Measurements from ENCODE around the gene PRAMEF10.
"Not testable (repeated sequence)": the region's sequence is repeated elsewhere in the genome, so short reads cannot be mapped to it uniquely, and the experiment has no call there.

PRAMEF10 gene, protein sequence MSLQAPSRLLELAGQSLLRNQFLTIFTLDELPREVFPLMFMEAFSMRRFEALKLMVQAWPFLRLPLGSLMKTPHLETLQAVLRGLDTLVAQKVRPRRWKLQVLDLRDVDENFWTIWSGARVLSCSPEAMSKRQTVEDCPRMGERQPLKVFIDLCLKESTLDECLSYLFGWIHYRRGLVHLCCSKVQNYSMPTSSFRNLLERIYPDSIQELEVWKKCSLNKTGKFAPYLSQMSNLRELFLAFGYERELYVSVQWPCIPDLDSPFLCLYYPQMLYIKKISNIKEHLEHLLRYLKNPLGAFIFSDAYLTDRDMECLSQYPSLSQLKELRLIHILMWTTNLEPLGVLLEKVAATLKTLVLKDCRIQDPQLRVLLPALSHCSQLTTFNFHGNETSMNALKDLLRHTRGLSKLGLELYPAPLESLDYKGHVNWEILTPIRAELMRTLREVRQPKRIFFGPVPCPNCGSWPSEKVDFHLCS

DNA sequence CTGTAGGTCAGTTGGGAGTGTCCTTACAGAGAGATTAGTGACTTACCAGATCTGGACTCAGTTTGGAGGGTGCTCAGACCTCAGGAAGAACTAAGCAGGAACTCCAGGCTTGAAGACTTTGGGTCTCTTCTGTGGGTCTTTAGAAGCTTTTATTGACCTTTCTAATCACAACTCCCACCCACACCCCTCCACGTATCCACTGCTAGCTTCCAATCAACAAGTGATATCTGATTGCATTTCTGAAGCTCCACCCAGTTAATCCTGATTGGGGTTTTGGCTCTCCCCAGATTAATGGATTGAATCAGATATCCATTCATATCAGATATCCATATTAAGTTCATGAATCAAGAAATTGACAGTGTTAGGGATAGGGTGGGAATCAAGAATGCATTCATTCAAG lies at the start of gene PRAMEF10:
PRAMEF10 (minus strand) TSS at position 101 of the 400 bp plus-strand sequence. CDS start 2,423 bp downstream, outside the sequence.
- not testable (repeated sequence) for DNase-seq (ENCODE audit: low read depth); H3K4me3 ChIP-seq (ENCODE audit: low read depth, low read length)

DNA sequence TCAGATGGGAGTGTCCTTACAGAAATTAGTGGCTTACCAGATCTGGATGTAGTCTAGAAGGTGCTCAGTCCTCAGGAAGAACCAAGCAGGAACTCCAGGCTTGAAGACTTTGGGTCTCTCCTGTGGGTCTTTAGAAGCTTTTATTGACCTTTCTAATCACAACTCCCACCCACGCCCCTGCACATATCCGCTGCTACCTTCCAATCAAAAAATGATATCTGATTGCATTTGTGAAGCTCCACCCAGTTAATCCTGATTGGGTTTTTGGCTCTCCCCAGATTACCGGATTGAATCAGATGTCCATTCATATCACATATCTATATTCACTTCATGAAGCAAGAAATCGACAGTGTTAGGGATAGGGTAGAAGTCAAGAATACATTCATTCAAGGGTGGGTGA lies 49.4 kb upstream of the PRAMEF10 start, which contains the start of gene PRAMEF6:
PRAMEF6 (minus strand) TSS at position 101 of the 400 bp plus-strand sequence. CDS start 5,062 bp downstream, outside the sequence.
- DNase-seq (ENCODE audit: low read depth); H3K4me3 ChIP-seq (ENCODE audit: low read depth, low read length): not testable (repeated sequence)

DNA sequence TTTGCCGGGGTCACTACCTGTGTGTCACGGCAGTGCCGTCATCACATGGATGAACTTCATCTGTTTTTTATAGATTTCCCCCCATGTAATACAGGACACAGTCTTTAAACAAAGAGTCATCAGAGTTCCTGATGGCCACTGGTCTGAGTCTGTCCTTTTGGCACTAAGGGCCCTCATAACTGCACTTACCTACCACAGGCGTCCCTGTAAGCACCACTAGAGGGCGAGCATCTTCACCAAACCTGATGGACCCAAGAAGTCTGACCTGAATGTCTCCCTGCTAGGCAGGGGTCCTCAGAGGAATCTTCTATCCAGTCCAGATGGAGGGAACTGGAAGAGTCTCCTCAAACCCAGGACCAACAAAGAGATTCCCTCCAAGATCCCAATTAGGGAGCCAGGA lies 26.3 kb upstream of the PRAMEF10 start:
- DNase-seq (ENCODE audit: low read depth); H3K4me3 ChIP-seq (ENCODE audit: low read depth, low read length): not testable (repeated sequence)

DNA sequence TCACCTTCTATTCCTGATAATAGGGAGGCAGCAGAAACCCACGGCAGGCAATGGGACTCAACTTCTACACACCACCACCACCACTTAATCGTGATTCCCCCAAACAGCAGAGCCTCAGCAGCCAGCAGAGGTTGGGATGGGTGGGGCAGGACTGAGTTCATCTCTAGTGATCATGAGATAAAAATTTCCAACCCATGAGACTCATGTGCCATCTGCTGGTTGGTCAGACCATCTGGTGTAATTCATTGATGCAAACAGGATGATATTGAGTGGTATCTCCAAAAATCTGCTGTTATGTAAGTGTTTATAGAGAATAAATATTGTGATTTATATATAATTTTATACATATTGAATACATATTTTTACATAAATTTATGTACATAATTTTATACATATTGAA lies 23.7 kb upstream of the PRAMEF10 start:
- not testable (repeated sequence) for H3K4me3 ChIP-seq (ENCODE audit: low read depth, low read length); DNase-seq (ENCODE audit: low read depth)

DNA sequence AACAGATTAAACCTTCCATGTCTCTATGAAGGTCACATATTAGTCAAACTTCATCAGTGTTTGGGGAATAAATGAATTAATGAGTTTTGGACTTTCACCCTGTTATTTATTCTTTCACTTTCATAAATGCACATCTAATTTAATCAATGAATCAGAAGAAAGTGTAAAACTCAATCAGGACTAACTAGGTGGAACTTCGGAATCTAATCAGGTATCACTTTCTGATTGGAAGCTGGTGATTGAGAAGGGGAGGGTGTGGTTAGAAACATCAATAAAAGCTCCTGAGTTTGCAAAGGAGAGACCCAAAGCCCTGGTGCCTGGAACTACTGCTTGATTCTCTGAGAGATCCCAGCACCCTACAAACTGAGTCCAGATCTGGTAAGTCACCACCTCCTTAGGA lies 18.2 kb upstream of the PRAMEF10 start, which contains the start of gene PRAMEF7:
PRAMEF7 (plus strand) TSS at position 301 of the 400 bp plus-strand sequence. CDS start 1,083 bp downstream, outside the sequence.
- DNase-seq (ENCODE audit: low read depth); H3K4me3 ChIP-seq (ENCODE audit: low read depth, low read length): not testable (repeated sequence)

DNA sequence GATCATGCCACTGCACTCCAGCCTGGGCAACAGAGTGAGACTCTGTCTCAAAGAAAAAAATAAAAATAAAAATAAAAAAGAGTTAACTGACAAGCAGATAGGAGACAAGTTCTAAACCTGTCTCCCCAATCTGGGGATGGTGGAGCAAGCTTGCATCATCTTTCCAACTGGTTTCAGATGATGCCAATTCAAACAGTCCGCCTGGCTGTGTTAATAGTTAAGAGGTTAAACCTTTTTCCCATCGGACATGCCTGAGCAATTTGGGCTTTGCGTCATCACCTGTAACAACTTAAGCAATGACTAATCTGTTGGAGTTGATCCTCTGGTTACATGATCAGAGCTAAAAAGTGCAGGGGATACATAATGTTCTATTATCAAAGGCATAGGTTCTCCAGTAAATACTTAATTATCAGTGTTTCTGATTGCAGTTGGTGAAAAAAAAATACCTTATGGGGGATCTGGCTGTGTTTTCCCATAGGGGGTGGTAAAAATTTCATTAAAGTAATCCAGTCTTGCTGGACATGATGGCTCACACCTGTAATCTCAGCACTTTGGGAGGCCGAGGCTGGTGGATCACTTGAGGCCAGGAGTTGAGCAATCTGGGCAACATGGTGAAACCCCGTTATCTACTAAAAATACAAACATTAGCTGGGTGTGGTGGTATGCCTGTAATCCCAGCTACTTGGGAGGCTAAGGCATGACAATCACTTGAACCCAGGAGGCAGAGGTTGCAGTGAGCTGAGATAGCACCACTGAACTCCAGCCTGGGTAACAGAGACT lies 5.9 kb upstream of the PRAMEF10 start:
- not testable (repeated sequence) for H3K4me3 ChIP-seq (ENCODE audit: low read depth, low read length); DNase-seq (ENCODE audit: low read depth)

DNA sequence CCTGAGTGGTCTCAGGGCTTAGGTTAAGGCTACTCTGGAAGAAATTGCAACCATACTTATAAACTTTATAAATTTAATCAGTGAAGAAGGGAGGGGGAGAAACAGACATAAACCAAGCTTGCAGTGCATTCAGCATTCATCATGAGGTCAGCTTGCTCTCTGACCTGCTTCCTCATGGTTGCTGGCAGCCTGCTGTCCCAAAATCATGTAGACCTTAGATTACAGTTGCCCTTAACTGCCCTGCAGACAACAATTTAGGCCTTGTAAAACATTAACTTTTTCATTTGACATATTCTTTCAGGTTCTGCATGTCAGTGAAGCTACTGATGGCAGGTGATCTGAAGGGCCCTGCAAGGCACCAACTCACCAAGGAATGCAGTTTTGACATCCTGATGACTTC lies 1.1 kb upstream of the PRAMEF10 start:
- H3K4me3 ChIP-seq (ENCODE audit: low read depth, low read length); DNase-seq (ENCODE audit: low read depth): not testable (repeated sequence)

DNA sequence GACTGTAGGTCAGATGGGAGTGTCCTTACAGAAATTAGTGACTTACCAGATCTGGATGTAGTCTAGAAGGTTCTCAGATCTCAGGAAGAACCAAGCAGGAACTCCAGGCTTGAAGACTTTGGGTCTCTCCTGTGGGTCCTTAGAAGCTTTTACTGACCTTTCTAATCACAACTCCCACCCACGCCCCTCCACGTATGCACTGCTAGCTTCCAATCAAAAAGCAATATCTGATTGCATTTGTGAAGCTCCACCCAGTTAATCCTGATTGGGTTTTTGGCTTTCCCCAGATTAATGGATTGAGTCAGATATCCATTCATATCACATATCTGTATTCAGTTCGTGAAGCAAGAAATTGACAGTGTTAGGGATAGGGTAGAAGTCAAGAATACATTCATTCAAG lies 12.0 kb downstream of the PRAMEF10 start, which contains the start of gene PRAMEF4:
PRAMEF4 (minus strand) TSS at position 101 of the 400 bp plus-strand sequence. CDS start 2,807 bp downstream, outside the sequence.
- not testable (repeated sequence) for DNase-seq (ENCODE audit: low read depth); H3K4me3 ChIP-seq (ENCODE audit: low read depth, low read length)

DNA sequence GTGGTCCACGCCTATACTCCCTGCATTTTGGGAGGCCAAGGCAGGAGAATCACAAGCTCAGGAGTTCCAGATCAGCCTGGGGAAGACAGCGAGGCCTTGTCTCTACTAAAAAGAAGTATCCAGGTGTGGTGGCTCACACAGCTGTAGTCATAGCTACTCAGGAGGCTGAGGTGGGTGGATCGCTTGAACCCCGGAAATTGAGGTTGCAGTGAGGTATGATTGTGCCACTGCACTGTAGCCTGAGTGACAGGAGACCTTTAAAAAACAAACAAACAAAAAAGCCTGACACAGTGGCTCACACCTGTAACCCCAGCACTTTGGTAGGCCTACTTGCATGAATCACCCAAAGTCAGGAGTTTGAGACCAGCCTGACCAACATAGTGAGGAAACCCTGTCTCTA lies 19.6 kb downstream of the PRAMEF10 start:
- DNase-seq (ENCODE audit: low read depth); H3K4me3 ChIP-seq (ENCODE audit: low read depth, low read length): not testable (repeated sequence)

DNA sequence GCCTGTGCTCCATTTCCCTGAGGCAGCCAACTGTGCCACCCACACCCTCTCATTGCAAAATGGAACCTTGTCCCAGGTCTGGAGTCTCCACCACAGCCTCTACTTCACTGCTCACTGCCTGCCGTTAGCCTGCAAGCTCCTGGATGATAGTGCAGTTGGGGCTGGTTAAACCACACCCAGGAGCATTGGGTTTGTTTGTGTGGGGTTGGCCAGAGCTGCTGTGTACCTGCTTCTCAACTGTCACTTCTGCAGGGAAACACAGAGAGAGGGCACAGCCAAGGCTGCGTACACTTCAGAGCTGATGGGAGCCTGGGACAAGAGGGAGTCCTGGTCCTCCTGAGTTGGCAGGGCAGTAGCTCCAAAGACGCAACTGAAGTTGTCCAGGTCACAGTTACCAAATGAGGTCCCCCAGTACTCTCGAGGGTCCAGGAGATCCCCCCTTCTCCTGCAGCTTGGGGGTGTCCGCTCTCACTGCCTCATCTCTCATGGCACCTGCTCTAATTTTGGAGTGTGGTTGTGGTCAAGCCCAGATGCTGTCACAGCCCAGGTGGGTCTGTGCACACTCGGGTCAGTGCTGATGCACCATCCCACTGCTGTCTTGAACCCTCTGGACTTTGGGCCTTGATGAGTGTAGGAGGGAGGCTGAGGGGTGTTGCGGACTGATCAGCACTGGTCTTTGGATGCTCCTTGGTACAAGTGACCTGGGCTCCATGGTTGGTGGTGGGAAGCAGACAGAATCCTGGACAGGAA lies 34.8 kb downstream of the PRAMEF10 start:
- DNase-seq (ENCODE audit: low read depth); H3K4me3 ChIP-seq (ENCODE audit: low read depth, low read length): not testable (repeated sequence)

DNA sequence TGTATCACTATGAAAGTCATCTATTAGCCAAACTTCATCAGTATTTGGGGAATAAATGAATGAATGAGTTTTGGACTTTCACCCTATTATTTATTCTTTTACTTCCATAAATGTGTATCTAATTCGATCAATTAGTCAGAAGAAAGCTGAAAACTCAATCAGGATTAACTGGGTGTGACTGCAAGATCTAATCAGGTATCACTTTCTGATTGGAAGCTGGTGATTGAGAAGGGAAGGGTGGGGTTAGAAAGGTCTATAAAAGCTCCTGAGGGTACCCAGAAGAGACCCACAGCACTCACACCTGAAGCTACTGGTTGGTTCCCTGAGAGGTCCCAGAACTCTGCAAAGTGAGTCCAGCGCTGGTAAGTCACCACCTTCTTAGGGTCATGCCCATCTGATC lies 41.3 kb downstream of the PRAMEF10 start, which contains the start of gene PRAMEF2:
PRAMEF2 (plus strand) TSS at position 301 of the 400 bp plus-strand sequence. CDS start 1,924 bp downstream, outside the sequence.
- not testable (repeated sequence) for H3K4me3 ChIP-seq (ENCODE audit: low read depth, low read length); DNase-seq (ENCODE audit: low read depth)

DNA sequence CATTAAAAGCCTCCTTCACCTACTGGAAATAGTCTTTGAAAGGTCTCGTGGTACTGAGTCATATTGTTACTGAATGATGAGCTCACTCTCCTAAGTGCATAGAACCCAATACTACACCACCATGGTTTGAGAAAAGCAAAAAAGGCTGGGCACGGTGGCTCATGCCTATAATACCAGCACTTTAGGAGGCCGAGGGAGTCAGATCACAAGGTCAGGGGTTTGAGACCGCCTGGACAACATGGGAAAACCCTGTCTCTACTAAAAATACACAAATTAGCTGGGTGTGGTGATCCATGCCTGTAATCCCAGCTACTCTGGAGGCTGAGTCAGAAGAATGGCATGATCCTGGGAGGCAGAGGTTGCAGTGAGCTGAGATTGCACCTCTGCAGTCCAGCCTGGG lies 46.3 kb downstream of the PRAMEF10 start:
- no peak overlapping the region for H3K4me3 ChIP-seq (ENCODE audit: low read depth, low read length)
- TF ChIP-seq, protein P1, sequence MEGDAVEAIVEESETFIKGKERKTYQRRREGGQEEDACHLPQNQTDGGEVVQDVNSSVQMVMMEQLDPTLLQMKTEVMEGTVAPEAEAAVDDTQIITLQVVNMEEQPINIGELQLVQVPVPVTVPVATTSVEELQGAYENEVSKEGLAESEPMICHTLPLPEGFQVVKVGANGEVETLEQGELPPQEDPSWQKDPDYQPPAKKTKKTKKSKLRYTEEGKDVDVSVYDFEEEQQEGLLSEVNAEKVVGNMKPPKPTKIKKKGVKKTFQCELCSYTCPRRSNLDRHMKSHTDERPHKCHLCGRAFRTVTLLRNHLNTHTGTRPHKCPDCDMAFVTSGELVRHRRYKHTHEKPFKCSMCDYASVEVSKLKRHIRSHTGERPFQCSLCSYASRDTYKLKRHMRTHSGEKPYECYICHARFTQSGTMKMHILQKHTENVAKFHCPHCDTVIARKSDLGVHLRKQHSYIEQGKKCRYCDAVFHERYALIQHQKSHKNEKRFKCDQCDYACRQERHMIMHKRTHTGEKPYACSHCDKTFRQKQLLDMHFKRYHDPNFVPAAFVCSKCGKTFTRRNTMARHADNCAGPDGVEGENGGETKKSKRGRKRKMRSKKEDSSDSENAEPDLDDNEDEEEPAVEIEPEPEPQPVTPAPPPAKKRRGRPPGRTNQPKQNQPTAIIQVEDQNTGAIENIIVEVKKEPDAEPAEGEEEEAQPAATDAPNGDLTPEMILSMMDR (conservative IDR thresholded peaks at IDR 0.05; ENCODE audit: low read depth, low read length): no peak
- no peak for DNase-seq (ENCODE audit: low read depth)

DNA sequence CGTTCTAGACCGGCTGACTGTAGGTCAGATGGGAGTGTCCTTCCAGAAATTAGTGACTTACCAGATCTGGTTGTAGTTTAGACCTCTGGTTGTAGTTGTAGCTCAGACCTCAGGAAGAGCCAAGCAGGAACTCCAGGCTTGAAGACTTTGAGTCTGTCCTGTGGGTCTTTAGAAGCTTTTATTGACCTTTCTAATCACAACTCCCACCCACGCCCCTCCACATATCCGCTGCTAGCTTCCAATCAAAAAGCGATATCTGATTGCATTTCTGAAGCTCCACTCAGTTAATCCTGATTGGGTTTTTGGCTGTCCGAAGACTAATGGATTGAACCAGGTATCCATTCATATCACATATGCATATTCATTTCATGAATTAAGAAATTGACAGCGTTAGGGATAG lies 49.5 kb downstream of the PRAMEF10 start, which contains the start of gene HNRNPCL1:
HNRNPCL1 (minus strand) TSS at position 101 of the 400 bp plus-strand sequence. CDS start 431 bp downstream, outside the sequence.
- H3K4me3 ChIP-seq (ENCODE audit: low read depth, low read length); DNase-seq (ENCODE audit: low read depth): not testable (repeated sequence)
